Spleen (tissue), 11 donors: Measurements from ENCODE around the gene PTPRM. TPM values are rescaled to one million over a fixed set of nuclear protein-coding genes. Genes with fewer than 3 reads are reported as not detected.

ENCODE experiments used
- DNase-seq: peaks from one replicate; pipeline ENCODE4 v3.0.0-alpha.2; 2020
- H3K27ac ChIP-seq, 8 donors: fragments of 200-600 bp; sonication (generic) in 7 of 8; 1 replicate in 4 of 8; 2 replicates in 4 of 8; pipeline versions ENCODE4 v1.5.0 to v1.8.0; 2016 to 2021; ENCODE audit warnings: inconsistent platforms in 4 of 8, mild to moderate bottlenecking in 4 of 8, moderate library complexity in 1 of 8
- H3K27me3 ChIP-seq, 7 donors: fragments of 200-600 bp; sonication (generic) in 6 of 7; replicated peaks in 1 of 7; 1 replicate in 4 of 7; 2 replicates in 3 of 7; pipeline versions ENCODE4 v1.5.0 to v1.8.0; 2016 to 2021; ENCODE audit warnings: inconsistent platforms in 3 of 7, mild to moderate bottlenecking in 1 of 7
- H3K36me3 ChIP-seq, 6 donors: fragments of 200-600 bp; sonication (generic) in 5 of 6; 1 replicate in 4 of 6; 2 replicates in 2 of 6; pipeline versions ENCODE4 v1.5.0 to v1.8.0; 2016 to 2021; ENCODE audit warnings: inconsistent platforms in 2 of 6
- H3K4me1 ChIP-seq, 6 donors: fragments of 200-600 bp; sonication (generic) in 5 of 6; 1 replicate in 3 of 6; 2 replicates in 3 of 6; pipeline versions ENCODE4 v1.5.0 to v1.8.0; 2016 to 2021; ENCODE audit warnings: inconsistent platforms in 3 of 6
- H3K4me3 ChIP-seq, 8 donors: fragments of 200-600 bp; sonication (generic) in 7 of 8; 1 replicate in 4 of 8; 2 replicates in 4 of 8; pipeline versions ENCODE4 v1.5.0 to v1.8.0; 2016 to 2021; ENCODE audit warnings: inconsistent platforms in 4 of 8, mild to moderate bottlenecking in 4 of 8, moderate library complexity in 2 of 8
- H3K9me3 ChIP-seq, 8 donors: fragments of 200-600 bp; sonication (generic) in 7 of 8; 1 replicate in 4 of 8; 2 replicates in 4 of 8; pipeline versions ENCODE4 v1.5.0 to v1.8.0; 2016 to 2021; ENCODE audit warnings: inconsistent platforms in 4 of 8
- POLR2A ChIP-seq, 3 donors: fragments of 450-650 bp; IDR thresholded peaks; one replicate each; pipeline ENCODE4 v1.5.1; 2017; ENCODE audit warnings: antibody characterized with exemption in 3 of 3, mild to moderate bottlenecking in 1 of 3
- POLR2AphosphoS5 ChIP-seq, 3 donors: sonication (generic); formaldehyde crosslinking; IDR thresholded peaks; one replicate each; pipeline ENCODE4 v1.5.1; 2017; ENCODE audit warnings: antibody characterized with exemption in 3 of 3
- WGBS, 5 donors: extraction: QIAGEN DNeasy Blood & Tissue Kit in 3 of 5; methylation state at CpG; one replicate each; pipeline versions ENCODE4 v1.1.5 to v1.1.7; 2013 to 2018; 5-methylcytosine and 5-hydroxymethylcytosine counted together
- intact Hi-C: fragments of 100-400 bp; cut with DNase I; formaldehyde crosslinking; loops from one replicate; pipeline ENCODE4 v1.15.0; 2023; ENCODE audit warnings: low total_unique reads
- polyA plus RNA-seq, 3 donors: library from polyadenylated mRNA; stranded (reverse); fragments of 200-250 nt; gene quantifications; one replicate each; pipeline ENCODE4 v1.2.1, GENCODE V29; 2013
- total RNA-seq, 7 donors: library from RNA; depleted of rRNA in 3 of 7; stranded (reverse); fragments of >200 nt in 3 of 7; fragmentation: NEBNext Ultra II Directional in 4 of 7; extraction: Animal tissue kit (Norgen Biotek cat#: 25700) in 4 of 7; gene quantifications; one replicate each; pipeline versions ENCODE4 v1.1.0 to v1.2.1, GENCODE V29; 2016 to 2021
- TF ChIP-seq, protein P1 (sequence below), 11 experiments: fragments of 200-600 bp in 7 of 11; fragments of 450-650 bp in 4 of 11; sonication (generic) in 4 of 11; IDR thresholded peaks in 8 of 11; conservative IDR thresholded peaks in 3 of 11; 1 replicate in 7 of 11; 2 replicates in 4 of 11; pipeline versions ENCODE4 v1.4.0 to v1.8.0; 2016 to 2021; ENCODE audit warnings: antibody characterized with exemption in 11 of 11, inconsistent platforms in 4 of 11, mild to moderate bottlenecking in 1 of 11
- donor health status: healthy with polysubstance abuse.
- donor health status: DM: no; HTN: no; CAD: no; lungs with moderate emphysema.
- donor health status: DM: no; HTN: no; CAD: no.
- donor health status: Bipolar disorder and iron deficiency.
- donor health status: healthy.
- donor health status: DM: no; HTN: no; CAD: no.
- donor health status: DM: yes; HTN: yes; CAD: no.

PTPRM gene
- total and polyA plus RNA-seq, 10 donors, result 23.5 to 97.8 (median 62.8) TPM

DNA sequence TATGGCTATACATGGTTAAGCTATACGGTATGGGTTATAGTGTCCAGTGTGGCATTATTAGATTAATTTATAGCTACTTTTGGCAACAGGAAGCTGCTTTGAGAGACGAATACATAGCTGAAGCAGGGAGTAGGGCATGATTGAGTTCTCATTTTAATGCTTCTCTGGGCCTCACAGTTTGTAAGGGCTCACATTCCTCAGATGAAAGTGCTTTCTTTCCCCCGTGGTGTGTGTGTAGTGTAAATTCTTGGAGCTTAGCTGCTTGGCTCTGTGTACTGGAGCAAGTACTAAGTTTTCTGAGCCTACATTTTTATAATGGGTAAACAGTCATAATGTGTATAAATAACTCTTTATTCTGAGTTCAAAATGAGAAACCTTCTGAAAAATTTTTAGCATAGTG is 173.7 kb downstream of the PTPRM start:
- WGBS, 5 donors, result 41 to 63% (median 54%) methylated on average over 3 of the region's 3 CpGs
- DNase-seq, result no peak
- Histone ChIP-seq H3K4me3 (no peak overlapping the region), H3K9me3 (peaks cover 0 to 10% (median 7%) of the 10 kb centered on the region in 8 donors), H3K27ac (no peak overlapping the region), H3K36me3 (no peaks in the 10 kb centered on the region), H3K27me3 (no peaks in the 10 kb centered on the region), H3K4me1 (peaks cover 0 to 15% (median 2%) of the 10 kb centered on the region in 6 donors)
- TF ChIP-seq POLR2AphosphoS5 (IDR thresholded peaks at IDR 0.05) (no peak), POLR2A (IDR thresholded peaks at IDR 0.05) (no peak)
- TF ChIP-seq, protein P1, sequence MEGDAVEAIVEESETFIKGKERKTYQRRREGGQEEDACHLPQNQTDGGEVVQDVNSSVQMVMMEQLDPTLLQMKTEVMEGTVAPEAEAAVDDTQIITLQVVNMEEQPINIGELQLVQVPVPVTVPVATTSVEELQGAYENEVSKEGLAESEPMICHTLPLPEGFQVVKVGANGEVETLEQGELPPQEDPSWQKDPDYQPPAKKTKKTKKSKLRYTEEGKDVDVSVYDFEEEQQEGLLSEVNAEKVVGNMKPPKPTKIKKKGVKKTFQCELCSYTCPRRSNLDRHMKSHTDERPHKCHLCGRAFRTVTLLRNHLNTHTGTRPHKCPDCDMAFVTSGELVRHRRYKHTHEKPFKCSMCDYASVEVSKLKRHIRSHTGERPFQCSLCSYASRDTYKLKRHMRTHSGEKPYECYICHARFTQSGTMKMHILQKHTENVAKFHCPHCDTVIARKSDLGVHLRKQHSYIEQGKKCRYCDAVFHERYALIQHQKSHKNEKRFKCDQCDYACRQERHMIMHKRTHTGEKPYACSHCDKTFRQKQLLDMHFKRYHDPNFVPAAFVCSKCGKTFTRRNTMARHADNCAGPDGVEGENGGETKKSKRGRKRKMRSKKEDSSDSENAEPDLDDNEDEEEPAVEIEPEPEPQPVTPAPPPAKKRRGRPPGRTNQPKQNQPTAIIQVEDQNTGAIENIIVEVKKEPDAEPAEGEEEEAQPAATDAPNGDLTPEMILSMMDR (IDR thresholded peaks at IDR 0.05 in 8 of 11, conservative IDR thresholded peaks at IDR 0.05 in 3 of 11), result no peak
- intact Hi-C loops, result no loop called here

DNA sequence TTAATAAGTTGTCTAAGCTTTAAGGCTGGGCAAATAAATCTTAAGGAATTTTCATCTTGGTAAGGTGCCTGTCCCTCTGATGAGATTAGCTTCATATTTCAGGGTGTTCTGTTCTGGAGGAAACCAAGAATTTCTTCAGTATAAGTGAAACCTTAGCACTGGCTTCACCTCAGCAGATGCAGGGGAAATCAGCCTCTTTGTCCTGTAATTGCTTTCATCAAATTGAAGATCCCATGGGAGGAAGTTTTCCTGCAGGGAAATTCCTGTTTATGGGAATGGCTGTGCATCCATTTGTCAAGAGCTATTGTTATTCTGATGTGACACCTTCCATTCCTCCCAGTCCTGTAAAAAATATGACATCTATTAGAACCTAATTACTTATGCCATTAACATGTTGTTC is 174.5 kb downstream of the PTPRM start:
- Histone ChIP-seq H3K36me3 (no peaks in the 10 kb centered on the region), H3K27ac (no peak overlapping the region), H3K27me3 (no peaks in the 10 kb centered on the region), H3K9me3 (peaks cover 0 to 18% (median 13%) of the 10 kb centered on the region in 8 donors), H3K4me3 (no peak overlapping the region), H3K4me1 (peaks cover 0 to 15% (median 2%) of the 10 kb centered on the region in 6 donors)
- TF ChIP-seq, protein P1 (IDR thresholded peaks at IDR 0.05 in 8 of 11, conservative IDR thresholded peaks at IDR 0.05 in 3 of 11), result no peak
- TF ChIP-seq POLR2AphosphoS5 (IDR thresholded peaks at IDR 0.05), result no peak
- no peak for DNase-seq
- intact Hi-C loops, result no loop called here

DNA sequence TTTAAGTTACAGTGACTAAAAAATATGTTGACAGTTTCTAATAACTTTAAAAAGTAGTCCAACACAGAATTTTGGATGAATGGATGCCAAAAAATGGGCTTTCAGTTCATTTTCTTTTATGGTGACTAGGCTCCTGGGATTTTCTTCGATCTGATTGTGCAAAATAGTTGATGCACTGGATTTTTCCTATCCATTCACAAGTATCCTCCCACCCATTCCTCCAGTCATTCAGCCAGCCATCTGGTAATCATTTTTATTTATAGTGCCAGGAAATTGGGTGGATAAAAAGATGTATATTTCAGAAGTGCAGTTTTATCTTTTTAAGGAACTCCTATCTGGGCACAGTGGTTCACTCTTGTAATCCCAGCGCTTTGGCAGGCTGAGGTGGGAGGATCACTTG is 175.1 kb downstream of the PTPRM start:
- peaks cover 0 to 21% (median 2%) of the 10 kb centered on the region in 6 donors for H3K4me1 ChIP-seq
- H3K27me3 ChIP-seq, result no peaks in the 10 kb centered on the region
- no peak overlapping the region for H3K27ac ChIP-seq
- no peak overlapping the region for H3K4me3 ChIP-seq
- DNase-seq, result no peak
- peaks cover 0 to 22% (median 15%) of the 10 kb centered on the region in 8 donors for H3K9me3 ChIP-seq
- intact Hi-C loops, result no loop called here
- TF ChIP-seq, protein P1 (IDR thresholded peaks at IDR 0.05 in 8 of 11, conservative IDR thresholded peaks at IDR 0.05 in 3 of 11), result no peak
- no peak for TF ChIP-seq POLR2A (IDR thresholded peaks at IDR 0.05)
- TF ChIP-seq POLR2AphosphoS5 (IDR thresholded peaks at IDR 0.05), result no peak
- H3K36me3 ChIP-seq, result no peaks in the 10 kb centered on the region
- WGBS, 5 donors, result 64 to 85% (median 82%) methylated on average over 2 of the region's 2 CpGs

DNA sequence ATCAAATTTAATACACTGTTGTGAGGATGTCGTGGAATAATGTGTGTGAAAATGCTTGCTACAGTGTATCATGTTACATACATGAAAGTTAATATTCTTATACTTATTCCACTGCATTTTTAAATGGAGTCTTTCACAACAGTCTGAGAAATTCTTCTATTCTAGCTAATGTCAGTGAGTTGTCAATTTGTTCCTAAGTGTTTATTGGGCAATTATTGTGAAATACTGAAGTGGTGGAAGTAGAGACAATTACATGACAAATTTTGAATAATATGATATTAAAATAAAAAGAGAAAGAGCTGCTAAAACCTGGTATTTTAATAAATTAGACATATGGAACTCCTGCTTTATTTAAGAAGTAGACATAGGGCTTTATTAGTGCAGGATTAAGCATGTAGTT is 176.1 kb downstream of the PTPRM start:
- H3K27me3 ChIP-seq, result no peaks in the 10 kb centered on the region
- intact Hi-C loops, result no loop called here
- TF ChIP-seq POLR2A (IDR thresholded peaks at IDR 0.05) (no peak), POLR2AphosphoS5 (IDR thresholded peaks at IDR 0.05) (no peak)
- TF ChIP-seq, protein P1 (IDR thresholded peaks at IDR 0.05 in 8 of 11, conservative IDR thresholded peaks at IDR 0.05 in 3 of 11), result no peak
- DNase-seq, result no peak
- 70 to 92% (median 80%) methylated on average over 1 of the region's 1 CpG for WGBS, 5 donors
- peaks cover 0 to 22% (median 15%) of the 10 kb centered on the region in 8 donors for H3K9me3 ChIP-seq
- no peak overlapping the region for H3K4me3 ChIP-seq
- H3K27ac ChIP-seq, result no peak overlapping the region
- peaks cover 0 to 25% (median 5%) of the 10 kb centered on the region in 6 donors for H3K4me1 ChIP-seq
- no peaks in the 10 kb centered on the region for H3K36me3 ChIP-seq
